Gastrocnemius medialis (tissue), 4 donors: ENCODE measurements around the gene ZNF662. TPM values are rescaled to one million over a fixed set of nuclear protein-coding genes. Genes with fewer than 3 reads are reported as not detected.

ENCODE experiments used
- ATAC-seq, 2 donors: fragments of 150-250 bp; one replicate each; pipeline ENCODE4 v1.9.1; 2016
- DNase-seq, 2 donors: peaks; one replicate each; pipeline ENCODE4 v3.0.0-alpha.2; 2019
- H3K27ac ChIP-seq, 4 donors: fragments of 200-600 bp; sonication (generic); 1 replicate in 1 of 4; 2 replicates in 3 of 4; pipeline ENCODE4 v1.5.1; 2016 to 2018; ENCODE audit warnings: mild to moderate bottlenecking in 2 of 4, moderate library complexity in 1 of 4
- H3K27me3 ChIP-seq, 3 donors: fragments of 200-600 bp; sonication (generic) in 2 of 3; 1 replicate in 1 of 3; 2 replicates in 2 of 3; pipeline versions ENCODE4 v1.5.1 to v1.6.0; 2016 to 2019; ENCODE audit warnings: mild to moderate bottlenecking in 1 of 3, moderate library complexity in 1 of 3
- H3K36me3 ChIP-seq, 2 donors: fragments of 200-600 bp; sonication (generic) in 1 of 2; one replicate each; pipeline ENCODE4 v1.5.1; 2017 to 2018
- H3K4me1 ChIP-seq, 2 donors: fragments of 200-600 bp; sonication (generic) in 1 of 2; one replicate each; pipeline ENCODE4 v1.5.1; 2016 to 2017; ENCODE audit warnings: mild to moderate bottlenecking in 2 of 2
- H3K4me3 ChIP-seq, 4 donors: fragments of 200-600 bp; sonication (generic) in 3 of 4; 1 replicate in 1 of 4; 2 replicates in 3 of 4; pipeline ENCODE4 v1.5.1; 2016 to 2019; ENCODE audit warnings: mild to moderate bottlenecking in 2 of 4
- H3K9me3 ChIP-seq, 3 donors: fragments of 200-600 bp; sonication (generic) in 2 of 3; 1 replicate in 1 of 3; 2 replicates in 2 of 3; pipeline ENCODE4 v1.5.1; 2016 to 2019
- CTCF ChIP-seq, 5 experiments: fragments of 450-650 bp in 3 of 5; fragments of 200-600 bp in 2 of 5; sonication (generic) in 2 of 5; IDR thresholded peaks in 4 of 5; conservative IDR thresholded peaks in 1 of 5; 1 replicate in 4 of 5; 2 replicates in 1 of 5; pipeline ENCODE4 v1.5.1; 2016 to 2019; ENCODE audit warnings: antibody characterized with exemption in 5 of 5, mild to moderate bottlenecking in 3 of 5, moderate library complexity in 3 of 5
- POLR2A ChIP-seq, 2 donors: fragments of 450-650 bp; IDR thresholded peaks; one replicate each; pipeline ENCODE4 v1.6.1; 2017; ENCODE audit warnings: antibody characterized with exemption in 2 of 2, mild to moderate bottlenecking in 2 of 2, moderate library complexity in 2 of 2
- in situ Hi-C, 4 donors: fragments of 200-750 bp; cut with MboI; loops; one replicate each; pipeline versions ENCODE4 v1.15.0 to v1.8.0; 2017; ENCODE audit warnings: low sequenced_read_pairs in 4 of 4
- intact Hi-C: fragments of 100-400 bp; cut with DNase I; formaldehyde crosslinking; loops from one replicate; pipeline ENCODE4 v1.15.1; 2023; ENCODE audit warnings: low total_unique reads
- total RNA-seq, 4 donors: library from RNA; depleted of rRNA; stranded (reverse); fragments of >200 nt; gene quantifications; one replicate each; pipeline versions ENCODE4 v1.1.0 to v1.2.3, GENCODE V29; 2016

ZNF662 gene
- total RNA-seq, 4 donors from 2014 or later = 0.19 to 2.1 (median 0.55) TPM

GRCh38 chr3:42898896-42899675 is 6.9 kb upstream of the ZNF662 start:
- Histone ChIP-seq H3K4me1 (no peaks in the 10 kb centered on the region), H3K36me3 (no peaks in the 10 kb centered on the region), H3K4me3 (no peak overlapping the region), H3K27ac (no peak overlapping the region), H3K9me3 (no peaks in the 10 kb centered on the region), H3K27me3 (no peaks in the 10 kb centered on the region)
- no peak for DNase-seq
- ATAC-seq = no peak
- in situ Hi-C loops = no loop called here
- no peak for TF ChIP-seq POLR2A (IDR thresholded peaks at IDR 0.05)
- no peak for TF ChIP-seq CTCF (IDR thresholded peaks at IDR 0.05 in 4 of 5, conservative IDR thresholded peaks at IDR 0.05 in 1 of 5)
- intact Hi-C loops = no loop called here

- ATAC-seq (no peak), DNase-seq (no peak)
- Histone ChIP-seq H3K36me3 (no peaks in the 10 kb centered on the region), H3K9me3 (no peaks in the 10 kb centered on the region), H3K27me3 (no peaks in the 10 kb centered on the region), H3K4me3 (no peak overlapping the region), H3K27ac (no peak overlapping the region), H3K4me1 (no peaks in the 10 kb centered on the region)
- intact Hi-C loops (no loop called here), in situ Hi-C loops (no loop called here)
- no peak for TF ChIP-seq POLR2A (IDR thresholded peaks at IDR 0.05)
- TF ChIP-seq CTCF (IDR thresholded peaks at IDR 0.05 in 4 of 5, conservative IDR thresholded peaks at IDR 0.05 in 1 of 5) = no peak
Observed at GRCh38 chr3:42900226-42901072, 5.5 kb upstream of the ZNF662 start.

GRCh38 chr3:42901073-42901415 is 4.9 kb upstream of the ZNF662 start:
- intact Hi-C loops = no loop called here
- Histone ChIP-seq H3K9me3 (no peaks in the 10 kb centered on the region), H3K4me3 (no peak overlapping the region), H3K27me3 (no peaks in the 10 kb centered on the region), H3K4me1 (no peaks in the 10 kb centered on the region), H3K27ac (no peak overlapping the region), H3K36me3 (no peaks in the 10 kb centered on the region)
- no peak for ATAC-seq
- in situ Hi-C loops = no loop called here
- no peak for TF ChIP-seq POLR2A (IDR thresholded peaks at IDR 0.05)
- no peak for TF ChIP-seq CTCF (IDR thresholded peaks at IDR 0.05 in 4 of 5, conservative IDR thresholded peaks at IDR 0.05 in 1 of 5)
- no peak for DNase-seq

- intact Hi-C loops (no loop called here), in situ Hi-C loops (no loop called here)
- H3K36me3 ChIP-seq = no peaks in the 10 kb centered on the region
- no peak for TF ChIP-seq POLR2A (IDR thresholded peaks at IDR 0.05)
- no peak for TF ChIP-seq CTCF (IDR thresholded peaks at IDR 0.05 in 4 of 5, conservative IDR thresholded peaks at IDR 0.05 in 1 of 5)
- no peak for ATAC-seq
- H3K9me3 ChIP-seq = no peaks in the 10 kb centered on the region
- DNase-seq = no peak
- H3K27ac ChIP-seq = no peak overlapping the region
- H3K4me1 ChIP-seq = peaks cover 6 to 8% of the 10 kb centered on the region in 2 donors
- no peak overlapping the region for H3K4me3 ChIP-seq
- no peaks in the 10 kb centered on the region for H3K27me3 ChIP-seq
Observed at GRCh38 chr3:42902257-42902656, 3.7 kb upstream of the ZNF662 start.
